Inferior parietal cortex (tissue), 1 donor: ENCODE measurements around the gene MBD5.

Experiments used
- DNase-seq: peaks from one replicate; pipeline ENCODE4 v3.0.0-alpha.2; 2016; ENCODE audit errors: extremely low spot score

Gene MBD5

DNA sequence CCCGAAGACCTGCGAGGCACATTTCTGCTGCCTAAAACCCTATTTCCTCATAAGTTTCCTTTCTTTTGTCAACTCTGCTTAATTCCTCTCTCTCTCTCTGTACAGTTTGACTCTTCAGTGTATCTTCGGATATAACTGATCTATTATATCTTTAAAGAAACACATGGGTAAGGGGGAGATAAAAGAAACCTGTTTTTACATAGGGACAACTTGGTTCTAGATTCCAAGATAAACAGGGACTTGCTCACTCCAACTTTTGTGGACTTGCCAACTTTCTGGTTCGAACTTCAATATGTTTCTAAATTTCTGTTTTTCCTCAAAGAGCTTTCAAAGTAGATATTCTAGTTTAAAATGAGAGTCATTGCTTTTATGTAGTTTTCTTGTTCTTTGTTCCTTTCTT, 441.0 kb downstream of the MBD5 start:
- no peak for DNase-seq

DNA sequence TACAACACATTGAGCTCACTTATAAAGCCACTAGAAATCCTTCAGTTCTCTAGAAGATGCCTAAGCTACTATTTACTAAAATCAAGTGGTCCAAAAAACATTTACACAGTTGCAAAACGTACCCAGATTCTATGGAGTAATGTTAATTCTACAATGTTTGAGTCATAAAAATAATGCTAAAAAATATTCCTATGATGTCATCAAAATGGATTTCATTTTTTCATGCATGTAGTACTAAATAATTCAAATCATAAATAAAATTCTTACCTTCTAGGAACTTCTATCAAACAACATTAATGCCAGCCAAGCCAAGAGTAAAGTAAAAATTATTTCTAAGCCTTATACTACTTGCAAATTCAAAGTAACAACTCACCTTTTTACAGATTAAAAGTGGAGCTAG, 454.7 kb downstream of the MBD5 start:
- no peak for DNase-seq

DNA sequence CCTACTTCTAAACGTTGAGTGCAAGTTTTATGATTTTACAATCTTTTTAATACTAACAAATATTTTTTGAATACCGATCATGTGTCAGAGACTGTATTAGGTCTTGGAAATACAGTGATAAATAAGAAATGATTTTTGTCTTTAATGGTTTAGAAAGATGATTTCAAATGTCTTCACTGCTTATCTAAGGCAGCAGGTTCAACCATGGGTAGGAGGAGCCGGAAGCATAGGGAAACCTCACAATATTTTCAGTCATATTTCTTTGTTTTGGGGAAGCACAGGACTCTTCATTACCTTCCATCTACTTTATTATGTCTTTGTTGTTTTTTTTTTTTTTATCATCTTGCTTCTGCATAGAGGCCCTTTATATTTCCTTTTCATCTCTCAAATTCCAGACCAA, 458.5 kb downstream of the MBD5 start:
- no peak for DNase-seq

DNA sequence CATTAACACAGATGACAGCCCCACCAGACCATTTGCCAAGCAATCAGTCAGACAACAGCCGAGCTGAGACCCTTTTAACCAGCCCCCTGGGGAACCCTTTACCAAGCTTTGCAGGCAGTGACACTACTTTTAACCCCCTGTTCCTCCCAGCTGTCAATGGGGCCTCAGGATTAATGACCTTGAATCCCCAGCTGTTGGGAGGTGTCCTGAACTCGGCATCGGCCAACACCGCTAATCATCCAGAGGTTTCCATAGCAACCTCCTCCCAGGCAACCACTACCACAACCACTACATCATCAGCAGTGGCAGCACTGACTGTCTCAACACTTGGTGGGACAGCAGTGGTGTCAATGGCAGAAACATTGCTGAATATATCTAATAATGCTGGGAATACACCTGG, 462.8 kb downstream of the MBD5 start:
- DNase-seq: no peak

DNA sequence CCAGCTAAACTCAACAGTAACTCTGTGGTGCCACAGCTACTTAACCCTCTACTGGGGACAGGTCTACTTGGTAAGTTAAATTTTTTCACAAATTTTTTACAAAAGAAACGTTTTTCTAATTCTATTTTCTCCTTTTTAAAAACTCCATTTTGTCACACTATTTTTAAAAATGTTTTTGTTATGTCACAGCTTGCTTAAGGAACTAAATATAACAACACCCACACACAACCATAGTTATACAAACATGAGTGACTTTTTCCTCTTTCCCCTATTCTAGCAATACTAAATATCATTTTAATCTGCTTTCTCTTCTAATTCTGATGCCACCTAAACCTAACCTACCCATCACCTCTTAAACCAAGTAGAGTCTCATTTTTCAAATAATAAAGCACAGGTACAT, 463.2 kb downstream of the MBD5 start:
- no peak for DNase-seq

DNA sequence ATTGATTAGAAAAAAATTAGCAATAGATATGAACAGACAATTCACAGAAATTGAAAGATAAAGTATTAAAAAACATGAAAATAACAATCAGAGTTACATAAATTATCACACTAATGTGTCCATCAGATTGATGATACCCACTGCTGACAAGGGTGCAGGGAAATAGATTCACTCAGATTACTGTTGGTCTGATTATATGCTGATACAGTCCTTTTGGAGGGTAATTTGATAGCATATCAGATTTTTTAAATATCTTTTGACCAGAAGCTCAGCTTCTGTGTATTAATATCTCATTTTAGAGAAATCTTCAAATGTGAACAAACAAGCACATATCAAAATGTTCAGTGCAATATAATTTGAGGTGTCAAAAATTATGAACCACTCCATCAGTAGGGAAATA, 465.8 kb downstream of the MBD5 start:
- no peak for DNase-seq

DNA sequence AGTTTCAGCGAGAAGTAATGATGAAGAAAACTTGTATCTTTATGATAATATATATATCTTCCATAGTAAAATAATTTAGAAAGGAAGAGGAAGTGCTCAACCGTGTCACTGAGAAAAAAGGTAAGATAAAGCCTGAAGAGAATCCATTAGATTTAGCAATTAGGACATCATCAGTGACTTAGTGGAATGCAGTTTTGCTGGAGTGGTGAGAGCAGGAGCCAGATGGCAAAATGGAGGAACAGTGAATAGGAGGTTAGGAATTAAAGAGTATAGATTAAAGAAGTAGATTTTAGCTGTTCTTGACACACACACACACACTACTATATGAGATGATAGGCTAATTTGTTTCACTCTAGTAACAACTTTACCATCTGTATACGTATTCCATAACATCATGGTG, 466.5 kb downstream of the MBD5 start:
- DNase-seq: no peak

DNA sequence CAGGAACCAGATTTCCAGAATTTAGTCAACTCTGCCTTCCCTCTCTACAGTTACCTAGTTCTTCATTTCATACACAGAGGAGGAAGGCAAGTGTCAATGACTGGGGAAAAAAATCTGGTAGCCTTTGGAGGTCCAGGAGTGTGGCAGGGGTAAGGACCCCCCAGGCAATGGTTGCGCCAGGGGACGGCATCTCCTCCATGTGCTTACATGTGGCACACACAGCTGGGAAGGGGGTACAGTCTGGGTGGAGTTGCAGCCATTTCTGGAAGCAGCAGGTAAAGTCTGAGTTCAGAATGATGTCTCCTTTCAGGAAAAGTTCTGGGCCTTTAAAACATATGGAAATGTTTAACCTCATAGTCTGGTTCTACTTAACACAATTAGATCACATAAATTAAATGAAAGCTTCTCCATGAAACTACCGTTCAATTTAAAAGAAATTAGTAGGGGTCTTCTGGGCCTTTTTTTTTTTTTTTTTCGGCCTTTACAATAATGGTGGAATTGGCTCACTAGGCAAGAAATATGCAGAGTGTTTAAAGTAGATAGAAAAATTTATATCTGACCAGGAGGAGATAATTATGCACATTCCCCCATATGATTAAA, 470.0 kb downstream of the MBD5 start:
- DNase-seq: no peak

DNA sequence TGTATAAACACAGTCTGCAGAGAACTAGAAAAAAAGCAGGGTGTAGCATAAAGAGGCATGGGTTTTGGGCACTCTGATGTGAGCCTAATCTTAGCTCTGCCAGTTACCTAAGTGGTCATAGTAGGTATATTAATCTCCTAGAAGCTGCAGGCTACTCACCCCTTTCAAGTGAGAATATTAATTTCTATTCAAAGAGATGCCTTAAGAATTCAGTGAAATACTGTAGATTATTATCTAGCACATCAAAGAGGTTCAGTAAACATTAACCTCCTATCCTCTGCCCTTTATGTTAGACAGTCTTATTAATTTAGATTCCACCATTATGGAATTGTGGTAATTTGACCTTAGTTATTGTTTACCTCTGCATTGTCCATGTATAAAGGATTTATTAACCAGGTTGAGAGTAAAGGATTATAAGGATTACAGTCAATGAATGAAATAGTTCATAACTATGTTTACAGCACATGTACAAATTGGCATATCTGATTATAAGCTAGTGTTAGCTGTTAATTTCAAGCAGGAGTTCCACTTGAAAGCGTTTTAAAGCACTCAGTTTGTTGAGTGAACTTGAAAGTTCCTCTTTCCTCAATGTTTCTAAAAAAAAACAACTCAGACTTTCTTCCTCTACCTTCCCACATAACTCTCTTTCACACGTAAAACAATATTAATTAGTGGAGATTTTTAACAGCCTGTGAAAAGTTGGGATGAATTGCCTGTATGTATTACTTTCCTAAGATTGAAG, 473.1 kb downstream of the MBD5 start:
- DNase-seq: no peak

DNA sequence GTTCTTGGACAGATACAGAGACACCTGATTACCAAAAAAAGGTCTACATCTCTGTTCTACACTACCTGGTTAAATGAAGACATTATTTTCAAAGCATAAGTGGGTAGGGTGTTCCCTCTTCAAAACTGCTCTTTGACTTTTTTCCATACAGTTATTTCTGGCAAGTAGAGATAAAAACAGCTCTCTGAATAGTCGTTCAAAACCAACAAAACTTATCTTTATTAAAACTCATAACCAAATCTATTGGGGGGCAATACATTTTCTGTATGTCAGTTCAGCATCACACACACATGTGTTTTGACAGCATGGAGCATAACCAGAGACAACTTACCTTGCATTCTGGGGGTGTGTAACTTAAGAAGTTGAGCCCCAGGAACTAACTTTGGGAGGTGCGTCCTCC, 474.7 kb downstream of the MBD5 start:
- no peak for DNase-seq

DNA sequence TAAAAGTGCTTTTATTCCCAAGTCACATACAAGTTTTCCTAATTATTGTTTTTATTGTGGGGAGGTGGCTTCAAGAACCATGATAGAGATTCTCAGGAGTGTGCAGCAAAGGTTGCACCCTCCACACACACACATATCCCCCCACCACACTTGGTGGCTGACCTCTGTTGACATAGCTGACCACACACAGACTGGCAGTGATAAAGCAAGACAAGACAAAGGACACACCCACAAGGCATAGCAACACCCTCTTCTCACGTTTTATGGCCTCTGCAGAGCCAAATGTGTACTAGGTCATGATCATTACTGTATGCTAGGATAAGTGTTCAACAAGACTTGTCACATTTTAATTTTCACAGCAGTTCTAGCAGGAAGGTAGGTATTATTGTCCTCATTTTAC, 480.7 kb downstream of the MBD5 start:
- no peak for DNase-seq

DNA sequence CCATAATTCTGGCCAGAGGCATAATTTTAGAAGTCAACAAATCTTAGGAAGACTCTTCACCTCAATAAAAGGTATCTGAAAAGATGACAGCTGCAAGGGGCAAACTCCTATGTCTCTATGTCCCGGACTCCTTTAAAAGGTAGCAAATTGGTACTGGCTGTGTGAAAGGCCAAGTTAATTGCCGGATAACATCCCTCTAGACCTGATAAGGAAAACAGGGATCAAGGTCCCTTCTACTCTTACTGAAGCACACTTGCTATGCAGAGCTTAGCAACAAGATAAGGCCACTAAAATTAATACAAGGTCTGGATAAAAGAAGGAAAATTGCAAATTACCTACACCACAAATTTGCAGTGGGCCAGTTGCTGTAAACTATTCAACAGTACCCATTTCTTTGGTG, 482.6 kb downstream of the MBD5 start:
- no peak for DNase-seq

DNA sequence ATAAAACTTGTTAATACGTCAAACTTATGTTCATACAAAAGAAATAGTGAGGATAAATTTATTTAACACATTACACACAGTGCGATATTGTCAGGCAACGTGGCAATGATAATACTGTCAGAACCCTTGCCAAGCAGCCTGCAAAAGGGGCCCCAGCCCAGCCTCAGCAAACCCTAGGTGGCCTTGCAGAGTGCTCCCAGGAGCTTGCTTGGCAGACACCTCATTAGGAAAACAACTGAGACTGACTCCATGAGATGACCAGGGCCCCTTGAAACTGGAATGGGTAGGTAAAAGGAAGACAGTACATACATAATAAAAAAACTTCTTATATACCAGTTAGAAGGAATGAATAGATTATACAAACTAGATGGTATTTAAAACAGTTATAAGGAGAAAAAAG, 487.1 kb downstream of the MBD5 start:
- DNase-seq: no peak

DNA sequence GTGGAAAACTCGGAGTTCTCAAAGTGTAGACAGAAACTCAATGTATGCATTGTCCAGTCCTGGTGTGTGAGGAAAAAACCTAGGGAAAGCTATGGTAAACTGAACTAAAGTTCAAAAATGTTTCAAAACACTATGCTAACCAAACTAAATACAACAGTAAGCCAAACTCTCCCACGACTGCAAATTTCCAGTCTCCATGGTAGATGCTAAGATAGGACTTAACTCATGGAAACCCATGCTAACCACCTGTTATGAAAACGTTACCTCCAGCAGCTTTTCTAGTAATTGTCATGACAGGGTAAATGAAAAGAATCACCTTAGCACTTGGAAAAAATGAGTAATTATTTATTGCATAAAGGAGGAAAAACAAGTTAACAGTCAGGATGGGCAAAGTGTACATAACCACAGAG, 488.0 kb downstream of the MBD5 start:
- DNase-seq: no peak

DNA sequence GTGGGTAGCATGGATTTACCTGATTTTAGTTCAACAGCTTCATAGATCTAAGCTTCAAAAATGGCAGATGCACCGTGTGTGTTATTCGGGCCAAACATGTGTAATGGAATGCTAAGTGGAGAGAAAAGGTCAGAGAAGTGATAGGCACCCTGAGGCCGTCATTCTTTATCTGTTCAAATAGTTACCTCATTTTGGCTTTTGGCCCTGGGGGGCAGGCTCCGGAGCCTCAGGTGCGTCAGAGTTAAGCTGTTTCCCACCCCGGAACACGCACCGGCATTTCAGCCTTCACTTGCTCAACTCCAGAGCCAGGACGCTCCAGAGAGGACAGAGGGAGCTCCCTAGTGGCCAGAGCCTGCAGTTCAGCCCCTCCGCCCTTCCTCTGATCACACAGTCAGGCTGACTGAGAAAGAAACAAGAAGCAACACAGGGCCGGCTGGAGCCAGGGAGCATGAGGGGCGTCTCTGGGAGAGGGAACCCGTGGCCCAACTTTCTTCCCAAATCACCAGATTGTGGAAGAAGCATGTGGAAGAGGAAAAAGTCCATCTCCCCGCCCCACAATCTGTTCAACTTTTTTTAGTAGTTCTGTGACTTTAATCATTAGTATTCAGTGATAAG, 488.5 kb downstream of the MBD5 start:
- DNase-seq: peak; percentile 75

DNA sequence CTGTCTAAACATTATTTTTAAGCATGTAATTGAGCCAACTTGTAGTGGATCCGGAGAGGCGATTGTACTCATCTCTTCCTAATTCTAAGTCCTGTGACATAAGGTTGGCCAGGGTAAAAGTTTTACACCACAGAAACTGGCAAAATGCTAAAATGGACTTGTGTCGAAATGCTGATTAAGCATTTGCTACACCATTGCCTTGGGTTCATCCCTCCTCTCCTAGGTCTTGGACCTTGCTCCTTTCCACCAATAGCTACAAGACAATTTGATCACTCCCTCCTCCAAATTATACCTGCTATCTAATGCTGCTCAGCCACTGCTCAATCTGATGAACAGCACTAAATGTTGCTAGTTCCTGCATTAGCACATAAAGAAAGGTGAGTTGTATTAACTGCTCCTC, 491.0 kb downstream of the MBD5 start:
- no peak for DNase-seq

DNA sequence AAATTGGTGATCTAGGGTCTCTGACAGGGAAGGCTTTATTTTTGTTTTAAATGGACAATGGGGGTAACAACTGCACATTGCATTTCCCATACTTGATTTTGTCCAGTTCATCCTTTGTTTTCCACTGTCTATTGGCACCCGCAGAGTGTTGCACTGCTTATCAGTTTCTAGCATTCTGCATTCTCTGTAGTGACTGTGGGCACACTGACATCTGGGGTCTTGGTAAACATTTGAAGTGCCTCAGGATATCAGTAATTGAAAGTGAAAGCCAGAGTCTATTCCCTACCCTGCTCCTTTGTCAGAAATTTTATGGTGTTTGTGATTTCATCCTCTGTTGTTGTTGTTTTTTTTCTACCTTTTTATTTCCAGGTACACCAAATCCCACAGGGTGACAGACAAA, 491.6 kb downstream of the MBD5 start:
- DNase-seq: no peak

DNA sequence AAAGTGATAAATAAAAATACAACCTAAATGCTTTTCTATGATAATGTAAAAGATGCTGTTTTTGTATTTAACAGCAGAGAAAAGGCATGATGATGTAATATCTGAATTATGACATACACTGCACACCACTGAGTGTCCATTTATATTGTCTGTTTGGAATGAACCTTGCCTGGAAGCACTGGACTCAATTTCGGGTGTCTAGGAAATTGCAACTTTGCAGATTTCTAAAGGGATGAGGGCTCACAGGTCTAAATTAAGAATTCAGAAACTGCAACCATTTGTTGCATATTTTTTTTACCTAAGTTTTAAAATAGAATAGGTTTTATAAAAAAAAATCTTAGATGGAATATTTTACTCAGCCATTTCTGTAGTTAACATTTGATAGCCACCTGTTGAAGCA, 492.5 kb downstream of the MBD5 start:
- no peak for DNase-seq

DNA sequence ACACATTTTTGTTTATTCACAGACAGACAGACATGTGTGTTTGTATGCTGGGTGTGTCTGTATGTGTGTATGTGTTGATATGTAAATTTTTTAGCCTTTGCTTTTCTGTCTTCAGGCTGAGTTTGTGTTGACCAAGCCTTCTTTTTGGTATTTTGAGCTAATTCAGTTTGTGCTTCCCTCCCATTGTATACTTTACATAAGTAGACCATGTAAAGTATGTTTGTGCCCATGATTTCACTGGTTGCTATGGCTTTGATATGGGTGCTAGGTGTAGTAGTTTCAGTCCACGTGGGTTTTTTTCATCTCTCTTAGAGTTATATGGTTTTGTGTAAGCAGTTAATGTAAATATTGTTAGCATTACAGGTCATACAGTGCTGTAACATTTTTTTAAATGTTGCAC, 494.2 kb downstream of the MBD5 start:
- DNase-seq: no peak

DNA sequence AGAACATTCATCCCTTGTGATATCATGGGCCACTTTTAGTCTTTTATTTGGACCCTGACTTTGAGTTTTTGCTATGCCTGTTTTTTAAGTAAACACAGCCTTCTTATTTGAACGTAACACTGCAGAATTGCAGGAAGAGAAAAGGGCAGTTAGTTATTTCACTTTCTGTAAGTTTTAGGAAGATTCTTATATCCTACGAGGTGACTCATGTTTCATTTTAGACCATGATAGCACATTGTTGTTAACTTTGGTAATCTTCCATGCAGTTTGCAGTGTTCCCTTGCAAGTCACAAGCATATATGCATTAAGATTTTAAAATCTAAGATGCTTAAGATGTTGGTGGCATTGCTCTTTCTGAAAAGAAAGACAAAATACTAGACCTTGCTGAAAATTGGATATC, 495.1 kb downstream of the MBD5 start:
- no peak for DNase-seq

DNA sequence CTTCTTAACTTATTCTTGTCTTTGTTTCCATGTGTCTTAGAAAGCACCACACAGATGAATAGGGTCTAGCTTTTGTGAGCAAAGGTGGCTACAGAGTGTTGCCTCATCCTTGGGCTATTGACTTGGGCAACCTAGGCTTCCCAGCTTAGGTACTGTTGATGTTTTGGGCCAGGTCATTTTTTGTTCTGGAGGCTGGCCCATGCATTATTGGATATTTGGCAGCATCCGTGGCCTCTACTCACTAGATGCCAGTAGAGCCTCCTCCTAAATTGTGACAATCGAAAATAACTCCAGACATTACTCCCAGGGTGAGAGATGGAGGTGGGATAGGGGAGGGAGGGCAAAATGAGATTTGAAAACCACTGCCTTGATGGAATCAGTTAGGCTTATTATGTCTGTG, 496.4 kb downstream of the MBD5 start:
- no peak for DNase-seq

DNA sequence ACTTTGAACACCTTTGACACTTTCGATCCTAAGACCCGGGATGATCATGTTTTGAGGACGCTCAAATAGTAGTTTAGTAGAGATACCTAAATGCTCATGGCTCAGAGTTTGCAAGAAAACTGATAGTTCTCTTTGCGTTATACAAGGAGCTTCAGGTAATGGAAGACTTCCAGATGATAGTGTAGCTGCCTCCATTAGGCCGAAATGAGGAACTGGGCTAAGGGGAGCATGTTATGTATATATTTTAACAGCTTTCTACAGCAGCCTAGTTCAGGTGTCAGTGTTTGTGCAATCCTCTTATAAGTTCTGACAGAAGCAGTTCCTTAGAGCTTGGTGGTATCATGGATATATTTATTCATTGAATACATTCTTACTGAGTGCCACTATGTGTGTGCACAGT, 496.9 kb downstream of the MBD5 start:
- DNase-seq: no peak

DNA sequence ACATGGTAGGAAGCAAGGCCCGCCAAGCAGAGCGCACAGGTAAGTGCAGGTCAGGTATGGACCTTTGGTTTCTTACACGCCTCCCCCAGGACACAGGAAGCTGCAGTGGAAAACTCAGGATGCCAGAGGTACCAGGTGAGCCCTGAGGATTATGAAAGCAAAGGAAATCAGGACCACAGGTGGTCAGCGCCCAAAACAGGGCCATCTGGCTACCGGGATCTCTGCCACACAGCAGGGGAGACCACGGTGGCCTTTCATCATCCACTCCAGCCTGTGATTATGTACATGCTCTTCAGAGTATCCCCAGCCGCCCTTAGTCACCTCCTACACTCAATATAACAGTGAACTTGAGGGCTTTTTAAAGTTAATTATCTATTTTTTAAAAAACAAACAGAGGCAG, 498.1 kb downstream of the MBD5 start:
- no peak for DNase-seq

DNA sequence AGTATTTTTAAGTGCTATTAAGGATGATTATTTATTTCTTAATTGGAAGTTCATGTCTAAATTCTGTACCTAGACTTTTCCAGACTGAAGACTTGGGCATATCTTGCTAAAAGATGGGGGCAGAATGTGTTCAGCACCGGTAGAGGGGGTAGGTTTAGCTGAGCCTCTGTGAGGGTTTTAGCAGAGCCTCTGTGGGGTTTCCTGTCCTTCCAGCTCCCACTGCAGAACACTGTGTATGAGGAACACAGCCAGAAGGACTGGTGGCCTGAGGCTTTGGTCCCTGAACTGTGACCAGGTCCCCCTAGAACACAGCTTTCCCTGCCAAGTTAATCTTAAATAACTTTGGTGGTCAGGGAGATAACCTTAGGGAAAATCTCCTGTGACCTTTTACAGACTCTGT, 500.3 kb downstream of the MBD5 start:
- no peak for DNase-seq
